Pulmonary artery endothelial cell (primary cell): ENCODE data around the gene S1PR3. TPM values are rescaled to one million over a fixed set of nuclear protein-coding genes. Genes with fewer than 3 reads are reported as not detected.

ENCODE experiments used
- DNase-seq: peaks from one replicate; pipeline ENCODE4 v3.0.0-alpha.2; 2011; ENCODE audit warnings: low read depth, low spot score
- total RNA-seq: library from RNA; depleted of rRNA; stranded (reverse); fragments of >200 nt; gene quantifications from 2 replicates; pipeline ENCODE4 v1.2.3, GENCODE V29; 2014

Gene S1PR3
- total RNA-seq, 1 donor from 2014 or later: 22.4 TPM

GRCh38 chr9:89008055-89008743 is 16.9 kb downstream of the S1PR3 start:
- no peak for DNase-seq

GRCh38 chr9:89008744-89009545 is 17.7 kb downstream of the S1PR3 start:
- DNase-seq: no peak

DNA sequence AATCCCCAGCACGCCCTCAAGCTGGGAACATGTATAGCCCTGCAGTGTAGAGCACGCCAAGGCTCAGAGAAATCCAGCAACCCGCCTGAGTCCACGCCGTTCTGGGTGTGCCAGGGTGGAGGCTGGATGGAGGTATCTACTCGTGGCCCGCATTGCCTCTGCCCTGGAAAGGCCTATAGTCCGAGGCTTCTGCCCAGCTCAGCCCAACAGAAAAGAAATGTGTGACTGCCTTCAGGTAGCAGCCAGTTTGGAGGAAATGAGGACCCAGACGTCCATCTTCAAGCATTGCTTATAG is 18.2 kb downstream of the S1PR3 start:
- no peak for DNase-seq

- no peak for DNase-seq
Observed at GRCh38 chr9:89010056-89010455, 18.8 kb downstream of the S1PR3 start.

GRCh38 chr9:89010526-89011111 is 19.4 kb downstream of the S1PR3 start:
- no peak for DNase-seq

DNA sequence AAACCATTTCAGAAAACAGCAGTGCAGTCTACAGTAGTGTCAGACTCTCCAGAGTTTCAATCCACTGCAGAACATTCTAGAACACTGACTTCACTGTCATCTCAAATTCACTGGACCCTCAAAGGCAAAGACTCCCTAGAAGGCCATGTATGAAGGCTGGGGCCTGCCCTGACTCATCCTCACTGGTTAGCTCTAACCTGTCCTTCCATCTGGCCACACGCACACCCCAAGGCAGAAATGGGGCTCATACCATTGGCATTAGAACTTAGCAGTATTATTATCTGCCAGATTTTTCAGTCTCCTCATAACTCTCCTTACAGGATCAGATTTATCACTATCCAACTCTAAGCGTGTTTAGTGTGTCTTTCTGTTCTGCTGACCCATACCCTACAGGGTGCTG is 20.4 kb downstream of the S1PR3 start:
- DNase-seq: no peak

GRCh38 chr9:89012294-89013042 is 21.2 kb downstream of the S1PR3 start:
- DNase-seq: no peak

GRCh38 chr9:89013660-89014059 is 22.4 kb downstream of the S1PR3 start:
- no peak for DNase-seq

GRCh38 chr9:89014153-89014552 is 22.9 kb downstream of the S1PR3 start:
- DNase-seq: no peak

- DNase-seq: no peak
Observed at GRCh38 chr9:89015336-89015735, 24.1 kb downstream of the S1PR3 start.

- DNase-seq: no peak
Observed at GRCh38 chr9:89020754-89021153, 29.5 kb downstream of the S1PR3 start.

- DNase-seq: no peak
Observed at GRCh38 chr9:89021154-89021803, 30.0 kb downstream of the S1PR3 start.

- DNase-seq: no peak
Observed at GRCh38 chr9:89022001-89022759, 30.9 kb downstream of the S1PR3 start.

- DNase-seq: no peak
Observed at GRCh38 chr9:89022902-89023301, 31.6 kb downstream of the S1PR3 start.

DNA sequence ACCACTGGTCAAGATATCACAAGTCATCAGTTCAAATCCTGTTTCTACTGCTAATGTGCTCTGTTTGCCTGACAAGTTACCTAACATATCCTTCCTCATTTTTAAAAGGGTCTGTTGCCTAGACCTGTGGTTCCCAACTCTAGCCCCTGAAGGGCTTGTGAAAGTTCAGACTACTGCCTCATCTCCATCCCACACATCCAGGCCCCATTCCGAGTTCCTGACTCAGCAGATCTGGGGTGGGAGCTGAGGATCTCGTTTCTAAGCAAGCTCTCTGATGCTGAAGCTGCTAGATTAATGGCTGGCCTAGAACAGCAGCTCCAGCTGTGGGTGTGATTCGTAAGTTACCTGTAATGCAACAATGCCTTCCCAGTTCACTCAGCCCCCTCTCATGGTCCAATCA is 32.5 kb downstream of the S1PR3 start:
- no peak for DNase-seq

DNA sequence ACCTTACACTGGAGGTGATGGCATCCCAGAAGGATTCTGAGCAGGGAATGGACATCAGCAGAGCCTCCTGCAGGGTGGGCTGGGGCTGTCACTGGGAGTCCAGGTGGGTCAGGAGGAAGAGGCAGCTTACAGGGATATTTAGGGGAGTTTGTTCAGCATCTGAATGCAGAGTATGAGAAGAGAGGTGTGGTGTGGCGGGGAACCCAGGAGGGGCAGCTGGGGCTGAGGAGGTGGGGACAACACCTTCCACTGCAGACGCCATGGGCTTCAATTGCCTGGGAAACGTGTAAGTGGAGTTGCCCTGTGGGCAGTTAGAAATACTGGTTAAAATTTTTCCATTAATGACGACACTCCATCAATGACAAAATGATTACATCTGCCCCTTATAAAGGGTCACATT is 33.5 kb downstream of the S1PR3 start:
- DNase-seq: no peak

DNA sequence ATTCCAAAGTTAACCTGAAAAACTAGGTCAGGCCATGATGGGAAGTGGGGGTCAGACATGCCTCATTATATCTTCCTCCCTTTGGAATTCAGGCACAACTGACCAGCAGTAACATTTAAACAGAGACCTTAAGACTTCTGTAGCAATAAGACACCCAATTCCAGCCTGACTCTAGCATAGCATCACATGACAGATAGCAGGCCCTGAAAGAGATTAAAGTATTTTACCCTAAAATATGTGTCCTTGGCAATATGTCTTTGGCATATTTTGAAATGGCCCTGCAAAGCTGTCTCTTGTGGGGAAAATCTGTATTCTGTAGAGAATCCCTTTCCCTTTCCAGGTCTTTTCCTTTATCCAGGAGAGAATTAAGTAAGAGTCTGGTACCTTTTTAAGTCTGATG is 34.3 kb downstream of the S1PR3 start:
- no peak for DNase-seq

DNA sequence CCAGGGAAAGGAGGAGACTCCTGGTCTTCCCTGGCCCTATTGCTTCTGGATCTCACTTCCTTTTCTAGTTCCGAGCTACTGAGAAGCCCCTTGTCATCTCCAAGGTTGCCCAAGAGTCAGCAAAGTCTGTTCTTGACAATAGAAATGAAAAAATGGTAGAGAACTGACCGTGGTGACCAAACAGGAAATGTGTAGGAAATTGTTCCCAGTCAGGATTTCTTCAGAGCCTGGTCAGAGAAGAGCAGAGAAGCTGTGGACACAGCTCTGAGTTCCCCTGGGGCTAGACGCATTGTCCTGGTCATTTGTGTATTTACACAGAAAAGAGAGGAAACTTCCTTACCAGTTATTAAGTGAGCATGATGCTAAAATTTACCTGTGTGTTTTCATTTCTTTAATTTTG is 35.6 kb downstream of the S1PR3 start:
- no peak for DNase-seq

GRCh38 chr9:89029788-89030187 is 38.5 kb downstream of the S1PR3 start:
- no peak for DNase-seq

DNA sequence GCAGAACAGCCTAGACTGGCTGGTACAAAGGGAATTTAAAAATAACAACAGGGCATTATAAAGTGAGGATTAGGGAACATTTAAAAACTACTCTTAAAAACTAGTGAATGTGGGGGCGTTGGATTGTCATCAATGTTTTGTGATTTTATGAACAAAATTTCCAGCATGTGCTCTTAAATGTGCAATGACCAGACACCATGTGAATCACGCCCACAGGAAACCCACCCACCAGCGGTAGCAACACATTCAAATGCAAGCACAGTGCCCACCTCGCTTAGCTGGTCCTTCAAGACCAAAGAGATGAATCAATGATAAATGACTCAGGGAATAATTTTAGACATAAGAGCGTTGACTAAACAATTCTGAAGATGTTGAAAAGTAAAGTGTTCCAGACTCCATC is 40.9 kb downstream of the S1PR3 start:
- no peak for DNase-seq

DNA sequence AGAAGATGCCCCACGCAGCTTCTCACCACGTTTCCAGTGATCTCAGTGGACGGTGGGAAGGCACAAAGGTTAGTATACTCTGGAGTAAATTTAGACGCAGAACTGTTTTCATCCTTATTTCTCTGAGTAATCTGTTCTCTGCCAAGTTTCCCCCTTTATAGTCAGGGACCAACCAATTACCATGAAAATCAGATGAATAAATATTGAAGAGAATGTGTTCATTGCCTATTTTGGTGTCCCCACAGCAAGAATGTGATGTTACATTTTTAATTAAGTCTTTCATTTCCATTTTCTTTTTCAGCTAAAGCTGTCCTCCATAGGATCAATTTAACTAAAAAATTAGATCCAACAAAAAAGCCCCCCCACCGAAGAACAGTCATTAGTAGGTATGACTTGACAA is 41.4 kb downstream of the S1PR3 start:
- no peak for DNase-seq
